HEK293 (cell line): ENCODE results near the gene RAMAC.

ENCODE experiments used
- CTCF ChIA-PET: fragments of 350-600 bp; formaldehyde crosslinking; extraction: SDS; loops from one replicate; lab custom pipeline; 2021; ENCODE audit warnings: antibody characterized with exemption; lab: Yijun Ruan, JAX
- POLR2A ChIA-PET: fragments of 300-600 bp; formaldehyde crosslinking; extraction: SDS; loops from one replicate; lab custom pipeline; 2020; ENCODE audit warnings: antibody characterized with exemption, inconsistent platforms; lab: Yijun Ruan, JAX
- H3K27ac ChIP-seq: fragments of 200-500 bp; sonication (Bioruptor generic); 2 replicates; pipeline ENCODE4 v1.5.1; 2014; ENCODE audit warnings: low read depth, low read length, control low read depth, inconsistent platforms; ENCODE audit errors: extremely low read depth
- H3K36me3 ChIP-seq, 2 experiments: fragments of 200-500 bp in 1 of 2; sonication (Bioruptor generic) in 1 of 2; 1 replicate in 1 of 2; 2 replicates in 1 of 2; pipeline ENCODE4 v1.5.1; 2014 to 2017; ENCODE audit warnings: inconsistent platforms in 2 of 2, low read length in 2 of 2; ENCODE audit not compliant: control insufficient read depth in 2 of 2, insufficient read depth in 1 of 2
- H3K4me1 ChIP-seq: fragments of 200-500 bp; sonication (Bioruptor generic); 2 replicates; pipeline ENCODE4 v1.5.1; 2014; ENCODE audit warnings: mild to moderate bottlenecking, low read length, inconsistent platforms; ENCODE audit not compliant: control insufficient read depth, insufficient read depth
- H3K4me3 ChIP-seq: 2 replicates; pipeline ENCODE4 v1.5.1; 2011; ENCODE audit warnings: low read depth, mild to moderate bottlenecking, control low read depth, low read length, moderate library complexity
- H3K9me3 ChIP-seq: fragments of 200-500 bp; sonication (Bioruptor generic); 2 replicates; pipeline ENCODE4 v1.5.1; 2014; ENCODE audit warnings: low read depth, low read length, inconsistent platforms; ENCODE audit not compliant: control insufficient read depth, insufficient read depth
- GLIS2 ChIP-seq: fragments of 450-650 bp; formaldehyde crosslinking; IDR thresholded peaks from 2 replicates; pipeline ENCODE4 v1.5.1; 2016; ENCODE audit warnings: missing biosample characterization, missing genetic modification characterization
- HOXA7 ChIP-seq: sonication (generic); formaldehyde crosslinking; IDR thresholded peaks from 2 replicates; pipeline ENCODE4 v1.8.1; 2022; ENCODE audit warnings: missing genetic modification reagents, borderline replicate concordance
- IKZF3 ChIP-seq: fragments of 450-650 bp; IDR thresholded peaks from 2 replicates; pipeline ENCODE4 v1.5.0; 2018; ENCODE audit warnings: missing biosample characterization, mild to moderate bottlenecking, missing genetic modification characterization, moderate library complexity
- RBAK ChIP-seq: fragments of 450-650 bp; formaldehyde crosslinking; IDR thresholded peaks from 2 replicates; pipeline ENCODE4 v1.5.1; 2016; ENCODE audit warnings: missing biosample characterization, missing genetic modification characterization
- TRIM28 ChIP-seq: IDR thresholded peaks from 2 replicates; pipeline ENCODE4 v1.6.1; 2011; ENCODE audit warnings: low read length, control low read depth, borderline replicate concordance
- YY1 ChIP-seq: fragments of 450-650 bp; formaldehyde crosslinking; IDR thresholded peaks from 2 replicates; pipeline ENCODE4 v1.5.1; 2018; ENCODE audit warnings: missing biosample characterization, missing genetic modification characterization
- ZBTB8A ChIP-seq: fragments of 450-650 bp; formaldehyde crosslinking; IDR thresholded peaks from 2 replicates; pipeline ENCODE4 v1.5.1; 2016; ENCODE audit warnings: missing biosample characterization, missing genetic modification characterization
- ZFP41 ChIP-seq: fragments of 450-650 bp; formaldehyde crosslinking; IDR thresholded peaks from 2 replicates; pipeline ENCODE4 v1.5.1; 2016; ENCODE audit warnings: missing biosample characterization, missing genetic modification characterization, borderline replicate concordance
- ZNF10 ChIP-seq: fragments of 450-650 bp; formaldehyde crosslinking; IDR thresholded peaks from 2 replicates; pipeline ENCODE4 v1.5.1; 2017; ENCODE audit warnings: missing biosample characterization, missing genetic modification characterization
- ZNF366 ChIP-seq: fragments of 450-650 bp; formaldehyde crosslinking; conservative IDR thresholded peaks from 2 replicates; pipeline ENCODE4 v1.5.1; 2016; ENCODE audit warnings: missing biosample characterization, missing genetic modification characterization
- ZNF391 ChIP-seq: fragments of 450-650 bp; formaldehyde crosslinking; IDR thresholded peaks from 2 replicates; pipeline ENCODE4 v1.5.1; 2016; ENCODE audit warnings: low read depth, missing biosample characterization, missing genetic modification characterization, borderline replicate concordance
- ZNF394 ChIP-seq: fragments of 450-650 bp; formaldehyde crosslinking; IDR thresholded peaks from 2 replicates; pipeline ENCODE4 v1.5.1; 2016; ENCODE audit warnings: missing biosample characterization, missing genetic modification characterization, mild to moderate bottlenecking, moderate library complexity, borderline replicate concordance
- ZNF473 ChIP-seq: fragments of 450-650 bp; formaldehyde crosslinking; IDR thresholded peaks from 2 replicates; pipeline ENCODE4 v1.5.1; 2017; ENCODE audit warnings: missing biosample characterization, missing genetic modification characterization
- ZNF561 ChIP-seq: fragments of 450-650 bp; IDR thresholded peaks from 2 replicates; pipeline ENCODE4 v1.5.1; 2018; ENCODE audit warnings: missing biosample characterization, missing genetic modification characterization, borderline replicate concordance
- ZNF600 ChIP-seq: fragments of 450-650 bp; formaldehyde crosslinking; IDR thresholded peaks from 2 replicates; pipeline ENCODE4 v1.5.1; 2016; ENCODE audit warnings: missing biosample characterization, missing genetic modification characterization
- ZNF658 ChIP-seq: fragments of 450-650 bp; formaldehyde crosslinking; IDR thresholded peaks from 2 replicates; pipeline ENCODE4; 2016; ENCODE audit warnings: missing biosample characterization, missing genetic modification characterization
- ZNF785 ChIP-seq: fragments of 450-650 bp; formaldehyde crosslinking; IDR thresholded peaks from 2 replicates; pipeline ENCODE4 v1.5.1; 2016; ENCODE audit warnings: missing biosample characterization, missing genetic modification characterization
- ZNF843 ChIP-seq: fragments of 450-650 bp; formaldehyde crosslinking; IDR thresholded peaks from 2 replicates; pipeline ENCODE4 v1.5.1; 2016; ENCODE audit warnings: missing biosample characterization, missing genetic modification characterization
- ZSCAN16 ChIP-seq: fragments of 450-650 bp; formaldehyde crosslinking; IDR thresholded peaks from 2 replicates; pipeline ENCODE4 v1.5.1; 2016; ENCODE audit warnings: missing biosample characterization, missing genetic modification characterization
- ZSCAN30 ChIP-seq: fragments of 450-650 bp; IDR thresholded peaks from 2 replicates; pipeline ENCODE4 v1.5.1; 2018; ENCODE audit warnings: missing biosample characterization, mild to moderate bottlenecking, missing genetic modification characterization, moderate library complexity
- ZXDB ChIP-seq: fragments of 450-650 bp; formaldehyde crosslinking; IDR thresholded peaks from 2 replicates; pipeline ENCODE4 v1.5.1; 2016; ENCODE audit warnings: missing biosample characterization, missing genetic modification characterization
- TF ChIP-seq, protein P1 (sequence below): sonication (generic); formaldehyde crosslinking; IDR thresholded peaks from 2 replicates; pipeline ENCODE4 v1.8.1; 2022; ENCODE audit warnings: mild to moderate bottlenecking, moderate library complexity, missing genetic modification reagents
- TF ChIP-seq, protein P2 (sequence below): fragments of 450-650 bp; formaldehyde crosslinking; IDR thresholded peaks from 2 replicates; pipeline ENCODE4 v1.5.1; 2016; ENCODE audit warnings: missing biosample characterization, missing genetic modification characterization
- TF ChIP-seq, protein P3 (sequence below): fragments of 450-650 bp; formaldehyde crosslinking; conservative IDR thresholded peaks from 2 replicates; pipeline ENCODE4 v1.5.1; 2016; ENCODE audit warnings: low read depth, missing biosample characterization, missing genetic modification characterization
- TF ChIP-seq, protein P4 (sequence below): fragments of 450-650 bp; formaldehyde crosslinking; IDR thresholded peaks from 2 replicates; pipeline ENCODE4 v1.5.1; 2016; ENCODE audit warnings: missing biosample characterization, missing genetic modification characterization
- TF ChIP-seq, protein P5 (sequence below): fragments of 450-650 bp; formaldehyde crosslinking; IDR thresholded peaks from 2 replicates; pipeline ENCODE4 v1.5.1; 2016; ENCODE audit warnings: missing biosample characterization, missing genetic modification characterization
- TF ChIP-seq, protein P6 (sequence below): fragments of 450-650 bp; IDR thresholded peaks from 2 replicates; pipeline ENCODE4 v1.5.1; 2018; ENCODE audit warnings: missing biosample characterization, missing genetic modification characterization

Gene RAMAC

DNA sequence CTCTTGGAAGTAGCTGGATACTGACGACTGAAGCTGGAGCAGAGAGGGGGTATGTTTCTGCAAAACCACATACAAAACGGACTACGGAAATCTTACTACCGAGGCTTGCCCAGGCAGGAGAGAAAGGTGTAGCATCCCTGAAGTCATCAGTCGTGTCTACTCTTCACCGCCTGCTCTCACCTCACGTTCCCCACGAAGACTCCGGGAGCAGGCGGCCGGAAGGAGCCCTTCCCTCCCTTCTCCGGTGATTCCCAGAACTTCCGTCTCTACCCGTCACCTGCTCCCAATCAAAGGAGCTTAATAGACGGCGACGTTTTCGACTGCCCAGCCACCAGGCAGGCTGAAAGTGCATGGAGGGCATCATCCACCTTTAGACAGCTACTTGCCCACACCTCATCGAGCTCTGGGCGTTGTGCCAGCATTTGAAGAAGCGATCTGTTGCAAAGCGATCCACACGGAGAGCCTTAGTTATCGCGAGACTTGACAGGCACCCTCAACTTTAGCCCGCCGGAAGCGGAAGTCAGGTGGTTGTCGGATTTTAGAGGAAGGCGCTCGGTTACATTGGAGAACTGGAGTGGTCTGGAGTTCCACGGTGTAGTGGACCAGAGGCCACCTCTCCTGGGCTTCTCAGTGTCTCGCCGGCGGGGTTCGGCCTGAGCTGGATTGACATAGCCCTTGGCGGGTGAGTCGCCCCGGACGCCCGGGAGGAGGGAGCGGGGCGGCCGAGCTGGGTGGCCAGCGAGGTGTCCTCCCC lies at the start of gene RAMAC:
RAMAC (plus strand) TSS at position 523 of the 754 bp plus-strand sequence. CDS start 2,809 bp downstream, outside the sequence.
- ChIA-PET CTCF (interaction anchor here (0.7 to 4.9 kb wide), 9 partner anchors 14 to 446 kb away, joined by 3 to 17 read pairs (median 4); partner anchors contain the start of gene RPS17), POLR2A (interaction anchor here (0.7 to 1.6 kb wide), 10 partner anchors 8 to 446 kb away, joined by 3 to 6 read pairs (median 4); partner anchors contain the start of genes BTBD1 and RPS17)
- H3K27ac ChIP-seq = peak within 1 kb of the TSS; percentile 79
- TF ChIP-seq, protein P1, sequence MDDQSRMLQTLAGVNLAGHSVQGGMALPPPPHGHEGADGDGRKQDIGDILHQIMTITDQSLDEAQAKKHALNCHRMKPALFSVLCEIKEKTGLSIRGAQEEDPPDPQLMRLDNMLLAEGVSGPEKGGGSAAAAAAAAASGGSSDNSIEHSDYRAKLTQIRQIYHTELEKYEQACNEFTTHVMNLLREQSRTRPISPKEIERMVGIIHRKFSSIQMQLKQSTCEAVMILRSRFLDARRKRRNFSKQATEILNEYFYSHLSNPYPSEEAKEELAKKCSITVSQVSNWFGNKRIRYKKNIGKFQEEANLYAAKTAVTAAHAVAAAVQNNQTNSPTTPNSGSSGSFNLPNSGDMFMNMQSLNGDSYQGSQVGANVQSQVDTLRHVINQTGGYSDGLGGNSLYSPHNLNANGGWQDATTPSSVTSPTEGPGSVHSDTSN (CRISPR knock-in tag) = peak; percentile 51; the same call in 1 of the 2 replicates
- TF ChIP-seq GLIS2 (tag by site-specific recombination) (no peak), ZSCAN30 (tag by site-specific recombination) (peak; percentile 21; the same call in 1 of the 2 replicates), ZNF785 (tag by site-specific recombination) (no peak), RBAK (tag by site-specific recombination) (no peak), ZNF658 (tag by site-specific recombination) (no peak), ZNF843 (tag by site-specific recombination) (no peak), IKZF3 (tag by site-specific recombination) (peak; percentile 51; the same call in 1 of the 2 replicates), ZXDB (tag by site-specific recombination) (peak; percentile 64), YY1 (tag by site-specific recombination) (0 out of 2 replicates have a peak, but pooled peaks have one; percentile 13), ZBTB8A (tag by site-specific recombination) (peak; percentile 33; the same call in 1 of the 2 replicates), ZNF561 (tag by site-specific recombination) (peak; percentile 91; the same call in 1 of the 2 replicates), ZNF600 (tag by site-specific recombination) (peak; percentile 92), TRIM28 (0 out of 2 replicates have a peak, but pooled peaks have one; percentile 63), HOXA7 (CRISPR knock-in tag) (no peak), ZSCAN16 (tag by site-specific recombination) (no peak), ZNF10 (tag by site-specific recombination) (peak; percentile 92), ZNF394 (peak; percentile 58; the same call in 1 of the 2 replicates), ZFP41 (tag by site-specific recombination) (no peak), ZNF391 (tag by site-specific recombination) (no peak), ZNF473 (tag by site-specific recombination) (no peak), ZNF366 (tag by site-specific recombination) (peak; percentile 46; the same call in 1 of the 2 replicates)
- TF ChIP-seq, protein P2, sequence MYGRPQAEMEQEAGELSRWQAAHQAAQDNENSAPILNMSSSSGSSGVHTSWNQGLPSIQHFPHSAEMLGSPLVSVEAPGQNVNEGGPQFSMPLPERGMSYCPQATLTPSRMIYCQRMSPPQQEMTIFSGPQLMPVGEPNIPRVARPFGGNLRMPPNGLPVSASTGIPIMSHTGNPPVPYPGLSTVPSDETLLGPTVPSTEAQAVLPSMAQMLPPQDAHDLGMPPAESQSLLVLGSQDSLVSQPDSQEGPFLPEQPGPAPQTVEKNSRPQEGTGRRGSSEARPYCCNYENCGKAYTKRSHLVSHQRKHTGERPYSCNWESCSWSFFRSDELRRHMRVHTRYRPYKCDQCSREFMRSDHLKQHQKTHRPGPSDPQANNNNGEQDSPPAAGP (tag by site-specific recombination) = peak; percentile 61; the same call in 1 of the 2 replicates
- TF ChIP-seq, protein P3, sequence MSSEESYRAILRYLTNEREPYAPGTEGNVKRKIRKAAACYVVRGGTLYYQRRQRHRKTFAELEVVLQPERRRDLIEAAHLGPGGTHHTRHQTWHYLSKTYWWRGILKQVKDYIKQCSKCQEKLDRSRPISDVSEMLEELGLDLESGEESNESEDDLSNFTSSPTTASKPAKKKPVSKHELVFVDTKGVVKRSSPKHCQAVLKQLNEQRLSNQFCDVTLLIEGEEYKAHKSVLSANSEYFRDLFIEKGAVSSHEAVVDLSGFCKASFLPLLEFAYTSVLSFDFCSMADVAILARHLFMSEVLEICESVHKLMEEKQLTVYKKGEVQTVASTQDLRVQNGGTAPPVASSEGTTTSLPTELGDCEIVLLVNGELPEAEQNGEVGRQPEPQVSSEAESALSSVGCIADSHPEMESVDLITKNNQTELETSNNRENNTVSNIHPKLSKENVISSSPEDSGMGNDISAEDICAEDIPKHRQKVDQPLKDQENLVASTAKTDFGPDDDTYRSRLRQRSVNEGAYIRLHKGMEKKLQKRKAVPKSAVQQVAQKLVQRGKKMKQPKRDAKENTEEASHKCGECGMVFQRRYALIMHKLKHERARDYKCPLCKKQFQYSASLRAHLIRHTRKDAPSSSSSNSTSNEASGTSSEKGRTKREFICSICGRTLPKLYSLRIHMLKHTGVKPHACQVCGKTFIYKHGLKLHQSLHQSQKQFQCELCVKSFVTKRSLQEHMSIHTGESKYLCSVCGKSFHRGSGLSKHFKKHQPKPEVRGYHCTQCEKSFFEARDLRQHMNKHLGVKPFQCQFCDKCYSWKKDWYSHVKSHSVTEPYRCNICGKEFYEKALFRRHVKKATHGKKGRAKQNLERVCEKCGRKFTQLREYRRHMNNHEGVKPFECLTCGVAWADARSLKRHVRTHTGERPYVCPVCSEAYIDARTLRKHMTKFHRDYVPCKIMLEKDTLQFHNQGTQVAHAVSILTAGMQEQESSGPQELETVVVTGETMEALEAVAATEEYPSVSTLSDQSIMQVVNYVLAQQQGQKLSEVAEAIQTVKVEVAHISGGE (tag by site-specific recombination) = peak; percentile 94
- TF ChIP-seq, protein P4, sequence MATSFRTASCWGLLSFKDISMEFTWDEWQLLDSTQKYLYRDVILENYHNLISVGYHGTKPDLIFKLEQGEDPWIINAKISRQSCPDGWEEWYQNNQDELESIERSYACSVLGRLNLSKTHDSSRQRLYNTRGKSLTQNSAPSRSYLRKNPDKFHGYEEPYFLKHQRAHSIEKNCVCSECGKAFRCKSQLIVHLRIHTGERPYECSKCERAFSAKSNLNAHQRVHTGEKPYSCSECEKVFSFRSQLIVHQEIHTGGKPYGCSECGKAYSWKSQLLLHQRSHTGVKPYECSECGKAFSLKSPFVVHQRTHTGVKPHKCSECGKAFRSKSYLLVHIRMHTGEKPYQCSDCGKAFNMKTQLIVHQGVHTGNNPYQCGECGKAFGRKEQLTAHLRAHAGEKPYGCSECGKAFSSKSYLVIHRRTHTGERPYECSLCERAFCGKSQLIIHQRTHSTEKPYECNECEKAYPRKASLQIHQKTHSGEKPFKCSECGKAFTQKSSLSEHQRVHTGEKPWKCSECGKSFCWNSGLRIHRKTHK (tag by site-specific recombination) = no peak
- TF ChIP-seq, protein P5, sequence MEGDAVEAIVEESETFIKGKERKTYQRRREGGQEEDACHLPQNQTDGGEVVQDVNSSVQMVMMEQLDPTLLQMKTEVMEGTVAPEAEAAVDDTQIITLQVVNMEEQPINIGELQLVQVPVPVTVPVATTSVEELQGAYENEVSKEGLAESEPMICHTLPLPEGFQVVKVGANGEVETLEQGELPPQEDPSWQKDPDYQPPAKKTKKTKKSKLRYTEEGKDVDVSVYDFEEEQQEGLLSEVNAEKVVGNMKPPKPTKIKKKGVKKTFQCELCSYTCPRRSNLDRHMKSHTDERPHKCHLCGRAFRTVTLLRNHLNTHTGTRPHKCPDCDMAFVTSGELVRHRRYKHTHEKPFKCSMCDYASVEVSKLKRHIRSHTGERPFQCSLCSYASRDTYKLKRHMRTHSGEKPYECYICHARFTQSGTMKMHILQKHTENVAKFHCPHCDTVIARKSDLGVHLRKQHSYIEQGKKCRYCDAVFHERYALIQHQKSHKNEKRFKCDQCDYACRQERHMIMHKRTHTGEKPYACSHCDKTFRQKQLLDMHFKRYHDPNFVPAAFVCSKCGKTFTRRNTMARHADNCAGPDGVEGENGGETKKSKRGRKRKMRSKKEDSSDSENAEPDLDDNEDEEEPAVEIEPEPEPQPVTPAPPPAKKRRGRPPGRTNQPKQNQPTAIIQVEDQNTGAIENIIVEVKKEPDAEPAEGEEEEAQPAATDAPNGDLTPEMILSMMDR = no peak
- TF ChIP-seq, protein P6, sequence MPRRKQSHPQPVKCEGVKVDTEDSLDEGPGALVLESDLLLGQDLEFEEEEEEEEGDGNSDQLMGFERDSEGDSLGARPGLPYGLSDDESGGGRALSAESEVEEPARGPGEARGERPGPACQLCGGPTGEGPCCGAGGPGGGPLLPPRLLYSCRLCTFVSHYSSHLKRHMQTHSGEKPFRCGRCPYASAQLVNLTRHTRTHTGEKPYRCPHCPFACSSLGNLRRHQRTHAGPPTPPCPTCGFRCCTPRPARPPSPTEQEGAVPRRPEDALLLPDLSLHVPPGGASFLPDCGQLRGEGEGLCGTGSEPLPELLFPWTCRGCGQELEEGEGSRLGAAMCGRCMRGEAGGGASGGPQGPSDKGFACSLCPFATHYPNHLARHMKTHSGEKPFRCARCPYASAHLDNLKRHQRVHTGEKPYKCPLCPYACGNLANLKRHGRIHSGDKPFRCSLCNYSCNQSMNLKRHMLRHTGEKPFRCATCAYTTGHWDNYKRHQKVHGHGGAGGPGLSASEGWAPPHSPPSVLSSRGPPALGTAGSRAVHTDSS (tag by site-specific recombination) = peak; percentile 63; the same call in 1 of the 2 replicates

More for the DNA sequence above, at the start of gene RAMAC:
- Histone ChIP-seq H3K9me3 (no peaks in the 10 kb centered on the region), H3K36me3 (peaks cover 25% of the 10 kb centered on the region in 2 experiments), H3K4me1 (peaks cover 8% of the 10 kb centered on the region), H3K4me3 (peak within 1 kb of the TSS; percentile 63)
